HL-60/S4 treated with phorbol 12-myristate 13-acetate at 8.2 ng/mL for 4 days and 3 days (cell line): ENCODE measurements around the gene ATP9B.

Source experiments
- in situ Hi-C: fragments of 300-500 bp; cut with MboI; formaldehyde crosslinking; loops from 2 replicates; pipeline ENCODE4 v1.15.0; 2022; ENCODE audit warnings: low sequenced_read_pairs

ATP9B gene

DNA sequence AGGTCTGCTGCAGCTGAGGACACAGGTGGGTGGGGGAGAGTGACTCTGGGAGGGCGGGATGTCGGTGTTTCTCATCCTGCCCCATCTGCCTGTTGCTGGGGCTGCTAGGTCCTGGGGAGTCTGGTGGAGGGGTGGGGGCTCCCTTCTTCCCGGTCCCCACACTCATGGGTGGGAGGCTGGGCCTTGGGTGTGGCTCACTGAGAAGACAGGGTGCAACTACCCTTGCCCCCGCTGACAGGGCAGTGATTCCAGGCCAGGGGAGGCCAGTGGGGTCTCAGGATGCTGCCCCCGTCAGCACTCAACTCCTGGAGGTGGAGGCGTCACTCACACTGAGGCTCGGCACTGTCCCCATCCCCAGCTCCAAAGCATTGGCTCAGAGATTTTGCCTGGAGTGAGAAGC, 318.8 kb downstream of the ATP9B start:
- in situ Hi-C loops, result no loop called here

DNA sequence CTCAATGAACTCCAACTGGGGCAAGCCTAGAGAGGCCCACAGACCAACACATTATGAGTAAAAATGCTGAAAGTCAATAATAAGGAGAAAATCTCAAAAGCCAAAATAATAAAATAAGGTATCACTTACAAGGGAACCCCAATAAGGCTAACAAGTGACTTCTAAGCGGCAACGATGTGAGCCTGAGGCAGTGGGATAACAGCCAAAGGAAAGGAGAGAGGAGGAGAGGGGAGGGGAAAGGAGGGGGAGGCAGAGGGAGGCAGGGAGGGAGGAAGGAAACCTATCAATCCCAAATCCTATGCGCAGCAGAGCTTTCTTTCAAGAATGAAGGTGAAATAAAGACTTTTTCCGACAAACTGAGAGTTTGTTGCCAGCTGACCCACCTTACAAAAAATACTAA, 320.5 kb downstream of the ATP9B start:
- in situ Hi-C loops, result no loop called here

GRCh38 chr18:79392226-79392625, 323.0 kb downstream of the ATP9B start:
- in situ Hi-C loops, result no loop called here

DNA sequence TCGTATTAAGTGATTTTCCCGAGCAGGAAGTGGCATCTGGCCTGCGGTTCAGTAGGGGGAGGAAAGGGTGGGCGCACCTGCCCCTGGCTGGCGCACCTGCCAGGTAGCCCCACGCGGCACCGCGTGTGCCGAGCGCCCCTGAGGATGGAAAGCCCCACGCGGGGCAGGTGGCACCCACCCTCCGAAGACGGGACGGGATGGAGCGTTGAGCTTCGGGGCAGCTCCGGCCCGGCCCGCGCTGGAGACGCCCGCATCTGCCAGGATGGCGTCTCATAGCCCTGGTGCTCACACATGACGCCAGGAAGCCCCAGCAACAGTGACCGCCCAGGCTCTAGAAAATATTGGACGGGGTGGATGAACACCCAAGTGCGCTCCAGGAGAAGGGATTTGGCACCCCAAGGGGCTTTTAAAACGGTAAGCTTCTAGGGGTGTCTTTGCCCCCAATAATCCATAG, 324.0 kb downstream of the ATP9B start:
- in situ Hi-C loops, result no loop called here

DNA sequence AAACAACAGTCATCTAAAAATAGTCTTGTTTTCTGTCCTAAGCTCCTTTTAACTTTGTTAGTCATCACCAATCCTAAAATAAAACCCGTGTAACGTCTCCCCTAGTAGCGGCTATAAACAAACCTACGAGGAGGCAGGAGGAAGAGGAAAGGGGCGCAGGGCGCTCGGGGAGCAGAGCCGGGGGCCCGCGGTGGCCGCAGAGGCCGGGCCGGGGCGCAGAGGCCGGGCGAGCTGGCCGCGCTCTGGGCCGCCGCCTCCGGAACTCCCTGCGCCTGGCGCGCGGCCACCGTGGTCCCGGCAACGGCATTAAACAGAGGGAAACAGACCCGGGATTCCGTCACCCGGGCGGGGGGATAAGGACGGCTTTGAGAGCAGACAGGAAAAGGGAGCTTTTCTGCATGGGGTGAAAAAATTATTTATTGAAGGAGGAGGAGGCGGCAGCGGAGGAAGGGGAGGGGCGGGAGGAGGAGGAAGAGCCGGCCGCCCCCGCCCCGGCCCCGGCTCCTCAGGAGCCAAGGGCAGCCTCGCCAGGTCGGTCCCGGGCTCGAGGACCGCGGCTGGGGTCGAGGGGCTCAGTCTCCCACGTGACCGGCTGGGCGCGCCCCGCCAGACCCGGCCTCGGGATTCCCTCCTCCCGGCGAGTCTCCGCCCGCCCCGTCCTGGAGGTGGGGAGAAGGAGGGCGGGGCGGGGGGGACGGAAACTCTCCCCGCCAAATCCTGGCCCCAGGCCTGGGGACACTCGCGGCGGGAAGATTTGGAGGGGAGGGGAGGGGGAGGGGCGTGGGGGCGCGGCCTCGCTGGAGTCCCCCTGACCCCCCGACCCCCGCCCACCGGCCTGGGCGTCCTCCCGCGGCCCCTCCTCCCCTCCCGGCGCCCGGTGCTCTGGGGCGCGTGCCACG, 324.7 kb downstream of the ATP9B start:
- in situ Hi-C loops, result no loop called here

GRCh38 chr18:79394534-79395307, 325.5 kb downstream of the ATP9B start:
- in situ Hi-C loops, result no loop called here

DNA sequence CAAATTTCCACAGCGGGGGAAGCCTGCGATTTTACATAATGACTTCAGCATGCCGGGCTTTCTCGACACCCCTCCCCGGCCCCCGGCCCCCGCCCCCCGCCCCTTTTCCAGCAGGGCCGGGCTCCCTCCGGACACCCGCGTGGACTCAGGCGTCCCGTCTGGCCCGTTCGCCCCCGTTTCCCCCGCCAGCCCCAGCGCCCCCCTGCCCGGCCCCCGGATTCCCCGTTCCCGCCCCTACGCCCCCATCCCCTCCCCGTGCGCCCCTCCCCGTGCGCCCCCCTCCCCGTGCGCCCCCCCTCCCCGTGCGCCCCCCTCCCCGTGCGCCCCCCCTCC, 326.1 kb downstream of the ATP9B start:
- in situ Hi-C loops, result no loop called here

DNA sequence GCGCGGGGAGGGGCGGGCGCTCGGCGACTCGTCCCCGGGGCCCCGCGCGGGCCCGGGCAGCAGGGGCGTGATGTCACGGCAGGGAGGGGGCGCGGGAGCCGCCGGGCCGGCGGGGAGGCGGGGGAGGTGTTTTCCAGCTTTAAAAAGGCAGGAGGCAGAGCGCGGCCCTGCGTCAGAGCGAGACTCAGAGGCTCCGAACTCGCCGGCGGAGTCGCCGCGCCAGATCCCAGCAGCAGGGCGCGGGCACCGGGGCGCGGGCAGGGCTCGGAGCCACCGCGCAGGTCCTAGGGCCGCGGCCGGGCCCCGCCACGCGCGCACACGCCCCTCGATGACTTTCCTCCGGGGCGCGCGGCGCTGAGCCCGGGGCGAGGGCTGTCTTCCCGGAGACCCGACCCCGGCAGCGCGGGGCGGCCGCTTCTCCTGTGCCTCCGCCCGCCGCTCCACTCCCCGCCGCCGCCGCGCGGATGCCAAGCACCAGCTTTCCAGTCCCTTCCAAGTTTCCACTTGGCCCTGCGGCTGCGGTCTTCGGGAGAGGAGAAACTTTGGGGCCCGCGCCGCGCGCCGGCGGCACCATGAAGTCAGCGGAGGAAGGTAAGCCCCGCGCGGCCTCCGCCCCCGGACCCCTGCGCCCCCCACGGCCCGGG, 326.7 kb downstream of the ATP9B start, which contains the start of gene NFATC1:
Gene NFATC1 (plus strand): TSS at position 170 of the 644 bp plus-strand sequence. CDS start 295 bp downstream, at position 465.
- in situ Hi-C loops, result no loop called here

DNA sequence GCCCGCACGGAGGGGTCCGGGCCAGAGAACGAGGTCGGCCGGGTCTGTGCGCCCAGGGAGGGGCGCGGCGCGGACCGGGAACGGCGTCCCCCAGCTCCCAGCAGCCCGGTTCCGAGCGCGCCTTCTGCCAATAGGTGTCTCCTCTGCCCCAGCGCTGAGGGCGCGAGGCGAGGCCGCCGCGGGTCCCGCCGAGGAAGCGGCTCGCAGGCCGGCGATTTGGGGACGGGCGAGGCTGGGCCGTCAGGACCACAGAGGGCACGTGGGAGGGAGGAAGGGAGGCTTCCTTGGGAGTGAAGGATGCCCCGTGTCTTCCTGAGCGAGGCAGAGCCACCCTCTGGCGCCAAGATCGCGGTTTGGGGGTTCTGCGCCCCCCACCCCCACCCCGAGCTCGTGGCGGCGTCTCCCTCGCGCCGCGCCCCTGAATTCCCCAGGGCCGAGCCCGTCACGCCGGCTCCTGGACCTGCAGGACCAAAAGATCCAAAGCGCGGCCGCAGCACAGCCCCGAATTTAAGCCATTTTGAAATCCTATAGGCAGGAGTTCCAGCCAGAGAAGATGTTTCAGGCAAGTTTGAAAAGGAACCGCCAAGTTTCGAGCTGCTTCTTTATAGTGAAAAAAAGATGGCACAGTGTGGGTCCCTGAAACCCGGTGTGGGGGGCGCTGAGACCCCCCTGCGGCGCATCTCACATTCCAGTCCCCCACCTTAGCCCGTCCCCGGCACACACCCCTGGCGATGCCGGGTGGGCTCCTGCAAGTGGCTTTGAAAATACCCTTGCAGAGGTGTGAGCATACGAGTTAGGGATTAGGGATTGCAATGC, 327.4 kb downstream of the ATP9B start:
- in situ Hi-C loops, result no loop called here

- in situ Hi-C loops, result no loop called here
These were observed 328.1 kb downstream of the ATP9B start for GRCh38 chr18:79397247-79397829.

DNA sequence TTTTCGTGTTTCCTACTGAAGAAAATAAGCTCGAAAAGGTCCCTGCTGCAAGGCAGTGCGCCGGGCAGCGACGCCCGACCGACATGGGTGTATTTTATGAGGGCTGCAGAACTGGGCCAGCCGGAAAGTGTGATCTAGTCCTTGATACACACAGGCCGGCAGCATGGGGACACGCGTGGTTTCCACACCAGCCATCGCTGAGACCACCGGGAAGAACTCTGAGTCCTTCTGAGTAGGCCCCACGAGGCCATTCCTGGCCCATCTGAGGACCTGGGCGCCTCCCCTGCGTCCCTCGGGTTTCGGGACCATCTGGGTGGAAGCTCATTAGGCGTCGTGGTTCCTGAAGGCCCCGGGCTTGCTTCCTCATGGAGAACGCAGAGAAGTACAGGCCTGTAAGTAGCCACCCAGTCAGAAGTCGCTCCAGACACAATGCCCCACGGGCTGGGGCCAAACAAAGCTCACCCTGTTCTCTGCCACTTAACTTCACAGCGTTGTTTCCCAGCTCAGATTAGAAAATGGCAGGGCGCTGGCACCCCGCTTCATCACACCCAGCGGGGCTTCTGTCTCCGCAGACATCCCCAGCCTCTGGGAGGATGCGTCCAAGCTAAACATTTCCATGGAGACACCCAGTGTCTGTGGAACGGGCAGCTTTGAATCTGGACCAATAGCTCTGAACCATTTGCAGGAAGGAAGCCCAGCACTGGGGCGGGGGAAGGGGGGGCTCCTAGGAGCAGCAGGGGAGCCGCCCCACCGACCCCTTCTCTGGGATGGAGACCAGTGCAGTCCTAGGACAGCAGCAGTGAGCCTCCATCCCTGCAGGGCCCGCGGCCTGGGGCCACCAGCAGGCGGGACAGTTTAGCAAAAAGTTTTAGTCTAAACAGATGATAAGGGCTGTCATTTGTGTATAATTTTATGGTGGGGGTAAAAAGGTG, 328.9 kb downstream of the ATP9B start:
- in situ Hi-C loops, result no loop called here

DNA sequence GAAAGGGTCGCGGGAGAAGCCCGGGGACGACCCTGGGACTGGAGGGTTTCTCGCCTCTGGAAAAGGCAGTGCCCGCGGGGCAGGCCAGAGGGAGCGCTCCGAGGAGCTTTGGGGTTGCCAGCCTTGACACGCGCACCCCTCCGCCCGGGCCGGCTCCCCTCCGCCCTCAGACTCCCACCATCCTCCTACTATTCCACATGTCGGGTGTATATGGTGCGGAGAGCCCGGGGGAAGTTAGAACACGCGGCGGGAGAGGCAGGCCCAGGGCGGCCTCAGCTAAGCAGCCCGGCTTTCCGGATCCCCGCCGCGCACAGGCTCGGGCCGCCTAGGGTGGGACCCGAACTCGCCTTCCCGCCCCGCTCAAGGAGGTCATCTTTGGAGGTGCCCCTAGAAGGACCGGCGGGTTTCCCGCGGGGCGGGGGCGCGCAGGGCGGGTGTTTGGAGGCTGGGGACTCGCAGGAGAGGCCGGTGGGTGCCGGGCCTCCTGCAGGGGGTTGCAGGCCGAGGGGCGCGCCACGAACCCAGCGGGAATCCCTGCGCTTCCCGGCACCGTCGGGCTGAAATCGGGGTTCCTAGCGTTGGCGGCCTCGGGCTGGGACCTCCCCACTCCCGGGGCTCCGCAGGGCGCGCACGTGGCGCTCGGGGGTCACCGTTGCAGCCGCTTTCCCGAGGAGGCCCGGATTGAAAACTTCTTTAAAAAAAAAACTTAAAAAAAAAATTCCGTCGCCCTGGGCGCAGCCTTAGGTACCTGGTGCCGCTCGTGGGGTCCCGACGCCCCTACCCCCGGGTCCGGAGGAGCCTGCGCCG, 330.3 kb downstream of the ATP9B start:
- in situ Hi-C loops, result loop anchor here (10.0 to 25.0 kb wide), 2 partner anchors 113 to 245 kb away; no protein-coding TSS in a partner anchor

DNA sequence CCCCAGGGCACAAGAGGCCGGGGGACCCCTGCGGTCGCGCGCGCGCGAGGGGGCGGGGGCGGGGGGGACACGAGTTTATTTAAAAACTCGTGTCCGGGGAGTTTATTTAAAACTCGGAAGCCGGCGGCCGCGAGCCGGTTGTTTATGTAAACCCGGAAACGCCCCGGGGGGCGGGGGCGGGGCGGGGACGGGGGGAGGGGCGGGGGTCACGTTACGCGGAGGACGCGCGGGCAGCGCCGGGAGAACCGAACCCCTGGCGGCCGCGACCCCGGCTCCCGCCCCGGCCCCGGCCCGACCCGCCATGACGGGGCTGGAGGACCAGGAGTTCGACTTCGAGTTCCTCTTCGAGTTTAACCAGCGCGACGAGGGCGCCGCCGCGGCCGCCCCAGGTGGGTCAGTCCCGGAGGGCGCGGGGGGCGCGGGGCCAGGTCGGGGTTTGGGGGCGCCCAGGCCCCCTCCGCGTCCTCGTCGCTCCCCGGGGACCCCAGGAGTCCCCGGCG, 330.9 kb downstream of the ATP9B start:
- in situ Hi-C loops, result loop anchor here (10.0 to 25.0 kb wide), 2 partner anchors 112 to 245 kb away; no protein-coding TSS in a partner anchor

DNA sequence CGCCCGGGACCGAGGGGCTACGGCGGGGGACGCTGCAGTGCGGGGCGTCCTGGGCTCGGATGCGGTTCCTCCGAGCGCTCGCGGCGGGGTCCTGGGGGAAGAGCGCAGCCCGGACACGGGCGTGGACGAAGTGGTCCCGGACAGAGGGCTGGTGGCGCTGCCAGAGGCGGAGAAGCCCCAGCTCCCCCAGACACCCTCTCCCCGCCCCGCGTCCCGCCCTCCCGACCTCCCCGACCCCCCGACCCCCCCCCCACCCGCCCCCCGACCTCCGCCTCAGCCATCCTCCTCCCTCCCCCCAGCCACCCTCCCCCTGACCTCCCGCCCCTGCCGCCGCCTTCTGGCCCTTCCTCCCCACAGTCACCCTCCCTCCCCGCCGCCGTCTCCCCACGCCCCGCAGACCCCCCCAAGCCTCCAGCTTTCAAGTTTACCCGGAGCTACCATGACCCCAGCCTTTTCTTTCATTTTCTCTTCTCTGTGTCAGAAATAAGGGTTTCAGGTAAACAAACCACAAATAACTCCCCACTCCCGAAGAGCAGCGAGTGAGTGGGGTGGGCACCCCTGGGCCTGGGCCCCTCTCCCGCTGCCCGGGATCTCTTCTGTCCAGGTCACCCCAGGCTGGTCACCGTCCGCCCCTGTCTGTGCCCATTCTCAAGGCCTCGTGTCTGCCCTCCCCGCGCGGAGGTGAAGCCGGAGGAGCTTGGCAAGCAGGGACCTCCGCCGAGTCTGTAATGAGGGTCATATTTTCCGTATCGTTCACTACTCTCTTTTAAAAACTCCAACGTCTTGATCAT, 331.6 kb downstream of the ATP9B start:
- in situ Hi-C loops, result loop anchor here (10.0 to 25.0 kb wide), 2 partner anchors 112 to 244 kb away; no protein-coding TSS in a partner anchor

- in situ Hi-C loops, result loop anchor here (10.0 to 25.0 kb wide), 2 partner anchors 111 to 243 kb away; no protein-coding TSS in a partner anchor
These were observed 332.5 kb downstream of the ATP9B start for GRCh38 chr18:79401494-79402208.

GRCh38 chr18:79402209-79402576, 333.0 kb downstream of the ATP9B start:
- in situ Hi-C loops, result loop anchor here (10.0 to 25.0 kb wide), 2 partner anchors 110 to 243 kb away; no protein-coding TSS in a partner anchor
